CD4-positive, alpha-beta T cell treated with Interferon gamma for 1 hour (primary cell): ENCODE results near the gene DPP6.

ENCODE experiments used
- DNase-seq: peaks from one replicate; pipeline ENCODE4 v3.0.0-alpha.2; 2020

Gene DPP6

GRCh38 chr7:154871928-154872750 is 819.9 kb downstream of the DPP6 start:
- no peak for DNase-seq

GRCh38 chr7:154872811-154873499 is 820.8 kb downstream of the DPP6 start:
- no peak for DNase-seq

GRCh38 chr7:154873500-154874121 is 821.4 kb downstream of the DPP6 start:
- DNase-seq: no peak

GRCh38 chr7:154874409-154875113 is 822.4 kb downstream of the DPP6 start:
- no peak for DNase-seq

GRCh38 chr7:154875297-154875696 is 823.1 kb downstream of the DPP6 start:
- DNase-seq: no peak

GRCh38 chr7:154876516-154876915 is 824.3 kb downstream of the DPP6 start:
- DNase-seq: no peak

- no peak for DNase-seq
Measured at GRCh38 chr7:154877031-154877430, 824.8 kb downstream of the DPP6 start.

- no peak for DNase-seq
Measured at GRCh38 chr7:154879629-154880028, 827.4 kb downstream of the DPP6 start.

GRCh38 chr7:154880513-154880912 is 828.3 kb downstream of the DPP6 start:
- DNase-seq: no peak

- DNase-seq: no peak
Measured at GRCh38 chr7:154881026-154881425, 828.8 kb downstream of the DPP6 start.

- no peak for DNase-seq
Measured at GRCh38 chr7:154881526-154881925, 829.3 kb downstream of the DPP6 start.

GRCh38 chr7:154882931-154883474 is 830.8 kb downstream of the DPP6 start:
- no peak for DNase-seq

- no peak for DNase-seq
Measured at GRCh38 chr7:154884348-154884920, 832.2 kb downstream of the DPP6 start.

GRCh38 chr7:154886591-154886990 is 834.4 kb downstream of the DPP6 start:
- no peak for DNase-seq

GRCh38 chr7:154888690-154889089 is 836.5 kb downstream of the DPP6 start:
- no peak for DNase-seq

GRCh38 chr7:154892459-154892858 is 840.3 kb downstream of the DPP6 start:
- no peak for DNase-seq

- no peak for DNase-seq
Measured at GRCh38 chr7:154896076-154896475, 843.9 kb downstream of the DPP6 start.

- DNase-seq: no peak
Measured at GRCh38 chr7:154898973-154899855, 847.0 kb downstream of the DPP6 start.

GRCh38 chr7:154899862-154900261 is 847.7 kb downstream of the DPP6 start:
- DNase-seq: no peak

GRCh38 chr7:154902600-154903082 is 850.4 kb downstream of the DPP6 start:
- DNase-seq: no peak

- no peak for DNase-seq
Measured at GRCh38 chr7:154903083-154903731, 851.0 kb downstream of the DPP6 start.
